Effector memory CD8-positive, alpha-beta T cell (primary cell): ENCODE data around the gene SHISA9.

Experiments
- ATAC-seq: fragments of 150-1000 bp; cut with Tn5 transposase; replicated peaks from 2 replicates; pipeline ENCODE4 v1.10.0; 2021; ENCODE audit warnings: mild to moderate bottlenecking, moderate library complexity
- DNase-seq, 3 experiments: peaks; one replicate each; pipeline ENCODE4 v3.0.0; 2021
- H3K27ac Mint-ChIP-seq, 2 donors: one replicate each; pipeline ENCODE4 v1.8.0; 2022; ENCODE audit warnings: mild to moderate bottlenecking in 2 of 2, mixed read lengths in 2 of 2, moderate library complexity in 2 of 2
- H3K27me3 Mint-ChIP-seq, 2 donors: one replicate each; pipeline ENCODE4 v1.8.0; 2022; ENCODE audit warnings: mixed read lengths in 2 of 2
- H3K36me3 Mint-ChIP-seq: one replicate; pipeline ENCODE4 v1.8.0; 2022; ENCODE audit warnings: mild to moderate bottlenecking, moderate library complexity, mixed read lengths; ENCODE audit not compliant: insufficient read depth
- H3K4me1 Mint-ChIP-seq, 2 donors: one replicate each; pipeline ENCODE4 v1.8.0; 2022; ENCODE audit warnings: low read depth in 2 of 2, mixed read lengths in 2 of 2
- H3K4me3 Mint-ChIP-seq, 2 donors: one replicate each; pipeline ENCODE4 v1.8.0; 2022; ENCODE audit warnings: mild to moderate bottlenecking in 2 of 2, mixed read lengths in 2 of 2, moderate library complexity in 2 of 2
- H3K9me3 Mint-ChIP-seq, 2 donors: one replicate each; pipeline ENCODE4 v1.8.0; 2022; ENCODE audit warnings: mixed read lengths in 2 of 2

The SHISA9 gene

GRCh38 chr16:13110124-13110796 is 208.9 kb downstream of the SHISA9 start:
- ATAC-seq = no peak
- Mint-ChIP-seq H3K4me1 (no peaks in the 10 kb centered on the region), H3K4me3 (no peak overlapping the region), H3K36me3 (no peaks in the 10 kb centered on the region), H3K27me3 (no peaks in the 10 kb centered on the region), H3K9me3 (peaks cover 0 to 10% of the 10 kb centered on the region in 2 donors), H3K27ac (no peak overlapping the region)
- no peak for DNase-seq

GRCh38 chr16:13111747-13112146 is 210.3 kb downstream of the SHISA9 start:
- Mint-ChIP-seq H3K36me3 (no peaks in the 10 kb centered on the region), H3K27me3 (no peaks in the 10 kb centered on the region), H3K27ac (no peak overlapping the region), H3K9me3 (peaks cover 0 to 8% of the 10 kb centered on the region in 2 donors), H3K4me1 (no peaks in the 10 kb centered on the region), H3K4me3 (no peak overlapping the region)
- ATAC-seq (no peak), DNase-seq (no peak)

GRCh38 chr16:13113741-13114140 is 212.3 kb downstream of the SHISA9 start:
- H3K36me3 Mint-ChIP-seq = no peaks in the 10 kb centered on the region
- H3K4me3 Mint-ChIP-seq = no peak overlapping the region
- DNase-seq (no peak), ATAC-seq (no peak)
- H3K27ac Mint-ChIP-seq = no peak overlapping the region
- no peaks in the 10 kb centered on the region for H3K27me3 Mint-ChIP-seq
- peaks cover 0 to 2% of the 10 kb centered on the region in 2 donors for H3K9me3 Mint-ChIP-seq
- no peaks in the 10 kb centered on the region for H3K4me1 Mint-ChIP-seq

- H3K27ac Mint-ChIP-seq = no peak overlapping the region
- no peak for DNase-seq
- ATAC-seq = no peak
- H3K4me3 Mint-ChIP-seq = no peak overlapping the region
- no peaks in the 10 kb centered on the region for H3K4me1 Mint-ChIP-seq
- H3K27me3 Mint-ChIP-seq = no peaks in the 10 kb centered on the region
- no peaks in the 10 kb centered on the region for H3K36me3 Mint-ChIP-seq
- H3K9me3 Mint-ChIP-seq = peaks cover 0 to 3% of the 10 kb centered on the region in 2 donors
Observed at GRCh38 chr16:13118091-13118490, 216.7 kb downstream of the SHISA9 start.

GRCh38 chr16:13120091-13120490 is 218.7 kb downstream of the SHISA9 start:
- H3K27me3 Mint-ChIP-seq = no peaks in the 10 kb centered on the region
- H3K27ac Mint-ChIP-seq = no peak overlapping the region
- H3K36me3 Mint-ChIP-seq = no peaks in the 10 kb centered on the region
- no peaks in the 10 kb centered on the region for H3K4me1 Mint-ChIP-seq
- H3K9me3 Mint-ChIP-seq = peaks cover 3 to 9% of the 10 kb centered on the region in 2 donors
- no peak overlapping the region for H3K4me3 Mint-ChIP-seq
- ATAC-seq = no peak
- DNase-seq = no peak

GRCh38 chr16:13120557-13120956 is 219.2 kb downstream of the SHISA9 start:
- Mint-ChIP-seq H3K36me3 (no peaks in the 10 kb centered on the region), H3K9me3 (peaks cover 3 to 9% of the 10 kb centered on the region in 2 donors), H3K4me3 (no peak overlapping the region), H3K4me1 (no peaks in the 10 kb centered on the region), H3K27me3 (no peaks in the 10 kb centered on the region), H3K27ac (no peak overlapping the region)
- DNase-seq (no peak), ATAC-seq (no peak)

- ATAC-seq = no peak
- Mint-ChIP-seq H3K27ac (no peak overlapping the region), H3K4me1 (no peaks in the 10 kb centered on the region), H3K36me3 (no peaks in the 10 kb centered on the region), H3K4me3 (no peak overlapping the region), H3K9me3 (peaks cover 9 to 12% of the 10 kb centered on the region in 2 donors), H3K27me3 (no peaks in the 10 kb centered on the region)
- no peak for DNase-seq
Observed at GRCh38 chr16:13123991-13124390, 222.6 kb downstream of the SHISA9 start.

GRCh38 chr16:13127144-13127543 is 225.7 kb downstream of the SHISA9 start:
- ATAC-seq = no peak

GRCh38 chr16:13130586-13130985 is 229.2 kb downstream of the SHISA9 start:
- Mint-ChIP-seq H3K4me3 (no peak overlapping the region), H3K36me3 (no peaks in the 10 kb centered on the region), H3K27me3 (no peaks in the 10 kb centered on the region), H3K4me1 (no peaks in the 10 kb centered on the region), H3K27ac (no peak overlapping the region), H3K9me3 (peaks cover 9 to 11% of the 10 kb centered on the region in 2 donors)
- DNase-seq (no peak), ATAC-seq (no peak)

More at GRCh38 chr16:13127144-13127543, 225.7 kb downstream of the SHISA9 start:
- no peaks in the 10 kb centered on the region for H3K36me3 Mint-ChIP-seq
- H3K27me3 Mint-ChIP-seq = no peaks in the 10 kb centered on the region
- no peak overlapping the region for H3K4me3 Mint-ChIP-seq
- H3K9me3 Mint-ChIP-seq = peaks cover 9% of the 10 kb centered on the region in 2 donors
- no peaks in the 10 kb centered on the region for H3K4me1 Mint-ChIP-seq
- no peak for DNase-seq
- H3K27ac Mint-ChIP-seq = no peak overlapping the region

GRCh38 chr16:13134836-13135235 is 233.4 kb downstream of the SHISA9 start:
- Mint-ChIP-seq H3K27me3 (no peaks in the 10 kb centered on the region), H3K27ac (no peak overlapping the region), H3K9me3 (peaks cover 2 to 11% of the 10 kb centered on the region in 2 donors), H3K4me3 (no peak overlapping the region), H3K36me3 (no peaks in the 10 kb centered on the region), H3K4me1 (no peaks in the 10 kb centered on the region)
- ATAC-seq (no peak), DNase-seq (no peak)

- Mint-ChIP-seq H3K4me3 (no peak overlapping the region), H3K4me1 (no peaks in the 10 kb centered on the region), H3K9me3 (peaks cover 2 to 11% of the 10 kb centered on the region in 2 donors), H3K27me3 (no peaks in the 10 kb centered on the region), H3K36me3 (no peaks in the 10 kb centered on the region), H3K27ac (no peak overlapping the region)
- DNase-seq = no peak
- no peak for ATAC-seq
Observed at GRCh38 chr16:13136901-13137300, 235.5 kb downstream of the SHISA9 start.

- no peaks in the 10 kb centered on the region for H3K36me3 Mint-ChIP-seq
Observed at GRCh38 chr16:13138528-13138927, 237.1 kb downstream of the SHISA9 start.

GRCh38 chr16:13139661-13140241 is 238.4 kb downstream of the SHISA9 start:
- Mint-ChIP-seq H3K36me3 (no peaks in the 10 kb centered on the region), H3K27me3 (no peaks in the 10 kb centered on the region), H3K4me1 (no peaks in the 10 kb centered on the region), H3K27ac (no peak overlapping the region), H3K4me3 (no peak overlapping the region), H3K9me3 (peaks cover 2% of the 10 kb centered on the region in 2 donors)
- DNase-seq (no peak), ATAC-seq (no peak)

More at GRCh38 chr16:13138528-13138927, 237.1 kb downstream of the SHISA9 start:
- H3K9me3 Mint-ChIP-seq = peaks cover 2 to 11% of the 10 kb centered on the region in 2 donors
- H3K27ac Mint-ChIP-seq = no peak overlapping the region
- no peak for DNase-seq
- no peaks in the 10 kb centered on the region for H3K27me3 Mint-ChIP-seq
- H3K4me3 Mint-ChIP-seq = no peak overlapping the region
- ATAC-seq = no peak
- no peaks in the 10 kb centered on the region for H3K4me1 Mint-ChIP-seq

- H3K27ac Mint-ChIP-seq = no peak overlapping the region
- no peaks in the 10 kb centered on the region for H3K4me1 Mint-ChIP-seq
- peaks cover 6% of the 10 kb centered on the region in 2 donors for H3K9me3 Mint-ChIP-seq
- ATAC-seq = no peak
- no peaks in the 10 kb centered on the region for H3K36me3 Mint-ChIP-seq
- H3K27me3 Mint-ChIP-seq = no peaks in the 10 kb centered on the region
- H3K4me3 Mint-ChIP-seq = no peak overlapping the region
- DNase-seq = no peak
Observed at GRCh38 chr16:13143551-13143950, 242.2 kb downstream of the SHISA9 start.
